TTC549 (cell line): ENCODE results near the gene DPYD.

Source experiments
- FAIRE-seq: peaks from 2 replicates; lab custom pipeline; 2012; peaks lifted over from hg19 to GRCh38; lab: Jason Lieb, UNC

The DPYD gene

DNA sequence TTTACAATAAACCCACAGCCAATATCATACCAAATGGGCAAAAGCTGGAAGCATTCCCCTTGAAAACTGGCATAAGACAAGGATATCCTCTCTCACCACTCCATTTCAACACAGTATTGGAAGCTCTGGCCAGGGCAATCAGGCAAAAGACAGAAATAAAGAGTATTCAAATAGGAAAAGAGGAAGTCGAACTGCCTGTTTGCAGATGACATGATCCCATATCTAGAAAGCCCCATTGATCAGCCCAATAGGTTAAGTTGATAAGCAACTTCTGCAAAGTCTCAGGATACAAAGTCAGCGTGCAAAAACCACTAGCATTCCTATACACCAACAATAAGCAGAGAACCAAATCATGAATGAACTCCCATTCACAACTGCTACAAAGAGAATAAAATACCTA is 235.5 kb downstream of the DPYD start:
- no peak for FAIRE-seq

DNA sequence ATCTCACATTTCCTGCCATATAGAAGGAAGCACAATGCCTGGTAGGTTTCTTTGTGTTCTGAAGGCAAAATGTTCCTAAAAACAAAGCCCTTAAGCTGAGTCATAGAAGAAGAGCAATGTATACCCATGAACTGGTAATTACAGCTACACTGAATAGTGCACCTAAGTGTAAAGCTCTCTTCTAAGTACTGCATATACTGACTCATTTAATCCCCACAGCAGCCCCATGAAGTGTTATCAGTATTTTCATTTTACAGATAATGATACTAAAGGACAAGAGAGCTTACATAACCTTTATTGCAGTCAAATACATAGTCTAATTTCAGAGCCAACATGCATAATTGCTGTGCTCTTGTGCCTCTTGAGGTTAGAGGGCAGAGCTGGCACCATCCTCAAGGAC is 239.9 kb downstream of the DPYD start:
- FAIRE-seq: no peak

DNA sequence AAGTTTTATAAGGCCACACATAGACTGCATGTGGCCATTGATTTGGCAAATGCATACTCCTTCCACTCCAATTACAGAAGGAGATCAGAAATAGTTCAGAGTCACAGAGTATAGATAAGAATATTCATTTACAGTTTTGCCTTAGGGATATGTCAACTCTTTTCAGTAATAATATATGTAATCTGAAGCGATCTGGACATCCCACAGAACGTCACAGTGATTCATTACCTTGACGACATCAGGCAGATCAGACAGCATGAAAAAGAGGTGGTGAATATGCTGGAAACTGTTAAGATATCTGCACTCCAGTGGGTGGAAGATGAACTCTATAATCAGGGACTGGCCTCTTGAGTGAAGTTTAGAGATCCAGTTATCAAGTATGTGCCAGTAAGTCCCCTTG is 240.4 kb downstream of the DPYD start:
- FAIRE-seq: no peak

DNA sequence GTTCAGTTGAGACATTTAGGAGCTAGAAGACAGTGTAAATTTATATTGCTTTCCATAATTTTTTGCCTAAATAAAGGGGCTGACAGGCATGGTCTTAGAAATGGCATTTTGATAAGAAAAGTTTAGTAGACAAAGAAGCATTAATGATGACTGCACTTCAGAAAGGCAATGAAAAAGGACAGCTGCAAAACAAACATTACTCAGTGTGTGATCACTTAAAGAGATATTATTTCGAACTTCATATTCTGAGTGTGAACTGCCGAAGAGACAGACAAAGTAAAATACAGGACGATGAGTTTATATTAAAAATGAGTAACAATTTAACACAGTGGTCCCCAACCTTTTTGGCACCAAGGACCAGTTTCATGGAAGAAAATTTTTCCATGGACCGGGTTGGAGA is 243.1 kb downstream of the DPYD start:
- FAIRE-seq: no peak

DNA sequence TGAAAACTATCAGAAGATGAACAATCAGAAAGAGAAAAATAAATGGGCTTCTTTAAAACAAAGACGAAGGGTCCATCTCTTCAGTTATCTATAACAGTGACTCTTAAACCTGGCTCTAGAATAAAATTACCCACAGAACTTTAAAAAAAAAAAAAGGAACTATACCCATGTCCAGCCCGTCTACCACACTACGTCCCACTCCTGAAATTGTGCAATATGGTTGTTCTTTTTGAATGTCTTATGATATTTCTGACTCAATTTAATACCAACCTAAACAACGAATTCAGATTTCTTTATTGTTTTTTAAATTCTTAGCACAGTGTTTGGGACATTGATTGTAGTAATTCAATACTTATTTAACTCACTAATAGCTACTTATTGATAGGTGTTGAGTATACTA is 246.3 kb downstream of the DPYD start:
- no peak for FAIRE-seq

DNA sequence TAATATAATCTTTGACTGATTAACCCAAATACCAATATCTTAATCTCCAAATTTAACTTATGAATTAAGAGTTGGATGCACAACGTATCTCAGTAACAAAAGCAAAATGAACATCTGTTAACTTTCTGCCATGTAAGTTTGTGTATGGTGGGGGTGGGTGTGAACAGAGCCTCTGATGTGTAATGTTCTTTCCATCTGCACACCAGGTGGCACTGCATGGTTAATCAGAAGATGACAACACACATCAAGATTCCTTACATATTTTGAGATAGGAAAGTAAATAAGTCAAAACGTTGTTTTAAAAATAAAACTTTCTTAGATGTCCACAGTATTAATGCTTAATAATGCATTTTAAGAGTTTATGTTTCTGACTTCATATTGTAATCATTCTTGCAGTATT is 251.9 kb downstream of the DPYD start:
- FAIRE-seq: no peak

DNA sequence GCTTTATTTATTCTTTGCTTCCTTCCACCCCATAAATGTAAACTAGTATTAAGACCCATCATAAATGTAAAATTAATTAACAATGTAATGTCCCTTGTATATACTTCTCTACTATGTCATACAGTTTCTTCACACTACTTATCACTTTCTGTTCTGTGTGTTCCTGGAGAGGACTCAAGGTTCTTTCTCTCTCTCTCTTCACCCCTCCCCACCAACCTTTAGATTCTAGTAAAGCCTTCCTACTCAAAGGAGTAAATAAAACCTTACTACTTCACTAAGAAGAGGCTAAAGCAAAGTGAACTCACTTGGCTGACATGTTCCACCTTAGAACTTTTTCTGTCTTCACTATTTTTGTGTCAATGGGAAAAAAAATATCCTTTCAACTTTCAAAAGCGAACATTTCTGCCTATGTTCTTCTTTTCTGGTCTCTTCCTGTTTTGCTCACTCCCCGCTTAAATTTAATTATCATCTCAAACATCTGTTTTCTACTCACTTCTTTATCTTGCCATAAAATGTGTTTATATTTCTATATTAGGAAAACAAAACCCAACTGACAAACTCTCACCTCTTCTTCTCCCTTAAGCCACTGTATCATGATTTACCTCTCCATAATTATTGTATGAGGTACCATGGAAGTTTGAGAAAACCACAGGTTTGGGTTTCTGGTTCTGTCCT is 260.3 kb downstream of the DPYD start:
- no peak for FAIRE-seq

DNA sequence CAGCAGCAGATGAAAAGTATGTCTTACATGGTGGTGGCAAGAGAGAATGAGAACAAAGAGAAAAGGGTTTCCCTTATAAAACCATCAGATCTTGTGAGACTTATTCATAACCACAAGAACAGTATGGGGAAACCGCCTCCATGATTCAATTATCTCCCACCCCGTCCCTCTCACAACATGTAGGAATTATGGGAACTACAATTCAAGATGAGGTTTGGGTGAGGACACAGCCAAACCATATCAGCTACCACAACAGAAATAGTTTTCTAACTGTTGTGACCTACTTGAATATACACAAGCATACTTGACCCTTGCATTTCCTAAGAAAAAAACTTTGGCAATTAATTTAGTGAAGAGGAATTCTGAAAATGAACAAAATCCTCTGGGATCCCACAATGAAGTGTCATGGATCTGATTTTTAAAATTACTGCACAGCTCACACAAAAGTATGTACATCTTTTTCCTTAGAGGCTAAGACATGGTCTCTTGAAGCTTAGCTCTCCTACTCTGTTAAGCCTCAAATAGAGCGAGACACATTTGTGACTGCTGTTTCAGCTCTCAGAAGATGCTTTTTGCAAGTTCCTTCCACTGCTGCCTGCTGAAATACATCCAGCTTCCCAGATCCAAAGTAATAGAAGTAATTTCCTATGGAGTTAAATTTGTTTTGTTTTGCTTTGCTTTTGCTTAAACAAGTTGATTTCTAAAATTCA is 265.8 kb downstream of the DPYD start:
- FAIRE-seq: no peak

DNA sequence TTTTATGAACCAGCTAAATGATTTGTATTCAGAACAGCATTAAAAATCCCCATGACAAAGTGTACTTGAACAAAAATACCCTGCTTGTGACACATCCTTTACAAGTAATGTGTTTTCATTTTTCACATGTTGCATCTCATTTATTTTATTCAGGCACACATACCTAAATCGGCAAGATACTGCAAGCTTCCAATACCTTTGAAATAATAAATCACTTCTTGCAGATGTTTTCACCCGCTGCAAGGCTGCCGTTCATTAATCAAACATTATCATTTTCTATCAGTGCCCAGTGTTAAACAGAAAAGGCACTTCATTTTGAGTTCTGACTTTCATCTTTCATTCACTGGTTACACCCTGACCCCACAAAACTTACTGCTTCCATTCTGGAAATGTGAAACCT is 269.6 kb downstream of the DPYD start:
- no peak for FAIRE-seq

DNA sequence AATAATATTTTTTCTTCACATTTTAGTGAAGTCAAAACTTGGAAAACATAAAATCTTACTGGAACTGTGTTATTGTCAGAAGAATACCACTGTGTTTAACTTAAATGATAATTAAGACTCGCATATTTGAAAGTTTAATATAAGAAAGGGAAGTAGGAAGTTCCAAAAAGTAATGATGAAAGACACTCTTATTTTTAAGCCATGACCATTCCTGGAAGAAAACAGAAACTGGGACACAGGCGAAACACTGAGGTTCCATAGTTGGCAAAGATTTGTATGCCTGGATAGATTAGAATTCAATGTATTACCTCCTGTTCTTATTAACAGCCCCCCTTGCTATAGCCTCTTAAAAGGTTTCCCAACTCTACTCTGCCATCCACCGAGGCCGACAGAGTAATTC is 271.2 kb downstream of the DPYD start:
- no peak for FAIRE-seq

DNA sequence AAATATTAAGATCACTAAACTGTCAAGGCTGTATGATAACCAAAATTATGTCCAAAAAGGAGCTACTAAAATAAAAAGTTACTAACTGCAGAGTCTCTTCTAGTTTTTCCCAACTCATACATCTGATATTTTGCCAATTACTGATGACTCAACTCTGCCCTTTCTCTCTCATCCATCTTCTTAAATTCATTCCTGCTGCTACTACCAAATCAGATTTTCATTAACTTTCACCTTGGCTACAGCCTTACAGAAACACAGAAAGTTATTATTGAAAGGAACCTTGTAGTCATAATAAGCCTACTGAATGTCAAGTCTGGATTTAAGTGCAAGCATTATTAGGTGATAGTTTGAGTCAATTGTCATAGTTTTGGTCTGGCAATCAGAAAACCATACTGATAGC is 273.1 kb downstream of the DPYD start:
- FAIRE-seq: no peak

DNA sequence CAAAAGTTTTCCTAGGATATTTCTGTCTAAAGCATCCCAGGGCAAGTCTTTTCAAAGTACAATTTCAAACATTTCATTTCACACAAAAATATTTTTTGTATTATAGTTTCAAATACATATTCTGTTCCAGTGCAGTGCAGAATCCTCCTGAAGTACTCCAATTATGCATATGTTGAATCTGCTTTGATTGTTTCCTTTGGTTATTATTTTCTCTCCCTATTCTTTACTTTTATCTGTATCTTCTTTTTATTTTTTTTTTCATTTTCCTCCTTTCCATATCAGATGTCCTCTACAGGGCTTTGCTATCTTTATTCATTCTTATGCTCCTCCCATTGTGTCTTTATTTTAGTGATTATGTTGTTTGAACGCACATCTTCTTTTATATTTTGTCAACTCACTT is 274.8 kb downstream of the DPYD start:
- no peak for FAIRE-seq

DNA sequence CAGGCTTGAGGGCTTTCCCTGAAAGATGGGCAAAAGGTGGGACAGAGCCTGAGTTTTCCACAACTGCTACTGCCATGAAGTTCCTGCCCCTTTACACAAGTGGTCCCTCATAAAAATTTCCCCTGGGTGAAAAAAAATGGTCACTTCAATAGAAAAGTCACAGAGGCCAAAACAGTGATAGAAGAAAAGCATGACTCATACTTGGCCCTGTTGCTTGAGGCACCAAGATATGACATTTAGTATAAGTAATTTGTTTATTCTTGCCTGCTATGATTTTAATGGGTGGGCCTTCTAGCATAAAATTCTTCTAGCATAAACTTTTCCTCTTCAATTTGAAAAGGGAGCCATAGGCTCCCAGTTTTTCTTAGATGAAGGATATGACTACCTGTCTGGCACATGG is 280.2 kb downstream of the DPYD start:
- no peak for FAIRE-seq

DNA sequence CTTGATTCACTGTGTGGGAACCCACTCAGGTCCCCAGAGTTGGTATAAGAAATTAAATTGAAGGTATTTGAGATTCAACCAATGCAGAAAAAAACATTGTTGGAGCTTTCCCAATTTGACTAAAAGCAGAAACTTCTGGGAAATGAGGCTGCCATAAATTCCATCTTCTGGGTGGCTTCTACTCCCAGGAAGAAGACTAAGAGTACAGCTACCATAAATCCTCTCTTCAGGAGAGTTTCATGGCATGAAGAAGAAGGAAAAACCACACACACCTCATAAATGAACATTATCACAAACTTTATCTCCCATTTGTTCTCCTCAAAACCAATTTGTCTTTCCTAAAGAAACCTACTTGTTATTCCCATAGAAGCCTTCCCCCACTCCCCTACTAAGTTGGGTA is 283.9 kb downstream of the DPYD start:
- no peak for FAIRE-seq

DNA sequence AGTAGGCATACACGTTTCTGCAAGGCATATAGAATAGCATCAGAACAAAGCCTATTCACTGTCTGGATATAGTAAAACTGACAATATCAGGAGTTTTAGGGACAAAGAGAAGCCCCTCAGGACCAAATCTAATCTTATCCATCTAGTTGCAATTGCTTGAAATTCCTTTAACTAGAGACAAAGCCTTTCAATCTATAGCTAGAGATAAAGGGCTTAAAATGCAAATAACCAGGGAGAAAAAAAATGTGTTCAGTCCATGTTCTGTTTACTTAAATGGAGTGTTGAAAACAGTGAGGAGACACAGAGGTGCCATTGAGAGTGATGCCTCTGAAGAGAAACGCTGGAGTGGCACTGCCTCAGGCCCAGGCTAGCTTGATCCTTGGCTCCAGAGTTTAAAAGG is 286.1 kb downstream of the DPYD start:
- no peak for FAIRE-seq

DNA sequence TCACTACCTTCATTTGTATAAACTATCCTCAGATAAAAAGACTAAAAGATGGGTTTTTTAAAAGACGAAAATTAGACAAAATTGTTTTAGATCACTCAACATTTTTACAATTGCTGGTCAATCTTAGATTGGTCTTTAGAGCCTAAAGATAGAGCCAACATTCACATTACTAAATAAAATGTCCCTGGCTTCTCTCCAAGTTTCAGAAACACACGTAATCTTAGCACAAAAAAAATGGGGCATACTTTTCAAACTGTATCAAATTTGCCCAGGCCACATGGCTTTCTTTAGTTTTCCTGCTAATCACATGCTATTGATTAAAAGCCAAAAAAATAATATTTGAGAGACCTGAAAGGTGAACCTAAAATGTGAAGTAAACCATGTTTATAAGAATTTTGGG is 288.1 kb downstream of the DPYD start:
- no peak for FAIRE-seq

DNA sequence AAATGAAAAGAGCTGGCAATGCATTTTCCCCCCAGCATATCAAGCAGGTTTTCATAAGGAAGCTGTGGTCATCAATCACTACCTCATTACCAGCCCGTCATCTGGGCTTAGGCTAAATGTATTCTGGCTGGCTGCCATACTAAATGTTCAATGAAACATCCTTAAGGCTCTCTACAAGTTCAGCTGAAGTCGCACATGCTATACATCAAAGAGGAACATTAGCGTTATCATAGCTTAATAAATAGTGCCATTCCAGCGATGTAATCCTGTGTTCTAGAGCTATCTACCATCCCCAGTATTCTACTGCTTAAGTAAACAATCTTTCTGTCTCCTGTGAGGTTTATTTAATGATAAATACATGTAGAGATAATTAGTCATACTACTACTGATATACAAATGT is 288.8 kb downstream of the DPYD start:
- FAIRE-seq: no peak

DNA sequence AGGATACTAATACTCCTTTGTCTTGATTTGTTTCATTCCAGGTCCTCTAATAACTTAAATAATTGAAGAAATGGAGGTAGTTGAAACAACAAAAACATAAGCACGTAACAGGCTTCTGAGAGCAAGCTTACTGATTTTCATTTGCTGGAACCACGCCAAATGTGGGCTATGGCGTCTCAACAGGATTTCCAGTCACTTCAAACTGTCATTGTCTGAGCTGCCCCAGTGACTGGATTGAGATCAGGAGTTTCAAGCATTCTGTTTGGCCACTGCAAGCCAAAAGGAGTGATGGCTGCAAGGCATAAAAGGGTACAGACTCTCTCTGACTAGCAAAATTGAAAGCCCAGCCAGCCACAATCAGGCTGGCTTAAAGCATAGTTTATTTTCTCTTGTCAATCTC is 289.9 kb downstream of the DPYD start:
- FAIRE-seq: no peak

DNA sequence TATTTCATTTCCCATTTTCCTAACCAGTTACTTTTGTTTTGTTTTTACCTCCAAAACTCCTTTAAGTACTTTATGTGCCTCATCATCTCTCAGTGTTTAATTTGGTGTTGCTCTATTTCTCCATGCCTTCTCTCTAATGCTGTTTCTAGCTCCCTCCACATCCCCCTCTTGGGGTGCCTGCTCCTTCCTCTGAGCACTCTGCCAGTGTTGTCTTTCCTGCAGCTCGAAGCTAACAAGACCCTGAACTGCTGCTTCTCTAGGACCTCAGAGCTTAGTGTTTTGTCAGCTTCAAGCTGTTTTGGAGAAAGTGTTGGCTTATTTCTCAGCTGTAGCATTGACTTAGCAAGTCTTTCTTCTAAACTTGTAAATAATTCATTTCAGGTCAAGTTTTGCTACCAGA is 290.6 kb downstream of the DPYD start:
- no peak for FAIRE-seq

DNA sequence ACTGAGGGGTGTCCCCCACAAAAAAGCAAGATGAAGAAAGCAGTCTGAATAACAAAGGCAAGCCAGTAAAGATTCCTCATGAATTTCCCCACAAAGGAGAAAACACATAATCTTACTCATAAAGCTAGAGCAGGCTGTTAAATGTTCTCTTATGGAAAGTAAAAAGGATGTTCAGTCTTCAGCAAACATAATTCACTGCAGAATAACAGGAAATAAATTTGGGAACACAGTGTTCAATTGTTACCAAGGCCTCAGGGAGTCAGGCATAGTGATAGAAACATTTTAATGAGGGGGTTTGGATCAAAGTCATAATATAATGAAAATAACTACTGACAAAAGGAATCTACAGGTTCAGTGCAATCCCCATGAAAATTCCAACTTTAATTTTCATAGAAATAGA is 297.6 kb downstream of the DPYD start:
- no peak for FAIRE-seq

DNA sequence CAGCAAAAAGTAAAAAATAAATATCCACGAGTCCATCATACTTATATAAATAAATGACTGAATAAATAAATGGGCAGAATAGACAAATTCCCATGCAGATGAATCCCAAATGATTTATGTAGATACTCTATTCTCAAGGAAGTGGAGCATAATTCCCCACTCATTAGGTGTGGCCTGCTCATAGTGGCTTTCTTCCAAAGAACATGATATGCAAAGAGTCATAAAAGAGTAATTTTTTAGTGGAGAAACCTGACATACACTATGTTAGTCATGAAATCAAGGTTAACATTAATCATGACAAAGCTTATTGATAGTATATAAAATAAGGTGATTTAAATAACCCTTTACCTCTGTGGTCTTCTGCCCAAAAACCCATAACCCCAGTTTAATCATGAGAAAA is 298.9 kb downstream of the DPYD start:
- FAIRE-seq: no peak

DNA sequence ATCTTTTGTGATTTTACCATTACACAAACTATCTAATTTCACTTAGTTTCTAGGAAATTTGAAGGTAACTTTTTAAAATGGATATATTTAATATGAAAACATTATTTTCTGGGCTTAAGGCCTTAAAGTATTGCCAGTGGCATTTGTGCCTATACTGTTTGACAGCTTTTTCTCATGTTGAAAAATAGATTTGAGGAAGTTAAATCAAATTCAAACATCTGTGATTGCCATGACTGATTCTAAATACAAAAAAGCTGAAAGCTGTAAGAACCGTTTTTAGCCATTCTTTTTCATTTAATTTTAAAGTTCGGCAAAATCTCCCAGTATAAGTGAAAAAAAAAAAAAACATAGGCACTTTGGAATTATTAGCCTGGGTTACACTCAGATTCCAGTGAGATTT is 301.1 kb downstream of the DPYD start:
- FAIRE-seq: no peak

DNA sequence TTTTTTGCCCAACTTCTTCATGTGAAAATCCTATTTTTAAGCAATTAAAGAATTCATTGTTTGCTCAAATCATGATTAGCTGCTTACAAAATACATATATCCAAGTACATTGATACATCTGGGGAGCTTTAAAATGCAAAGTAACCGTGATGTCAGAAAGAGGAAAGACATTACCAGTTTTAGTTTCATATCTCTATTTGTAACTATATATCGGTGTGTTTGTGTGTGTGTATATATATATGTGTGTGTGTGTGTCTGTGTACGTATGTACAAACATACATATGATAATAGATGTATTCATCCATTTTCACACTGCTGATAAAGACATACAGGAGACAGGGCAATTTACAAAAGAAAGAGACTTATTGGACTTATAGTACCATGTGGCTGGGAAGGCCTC is 310.1 kb downstream of the DPYD start:
- FAIRE-seq: no peak

DNA sequence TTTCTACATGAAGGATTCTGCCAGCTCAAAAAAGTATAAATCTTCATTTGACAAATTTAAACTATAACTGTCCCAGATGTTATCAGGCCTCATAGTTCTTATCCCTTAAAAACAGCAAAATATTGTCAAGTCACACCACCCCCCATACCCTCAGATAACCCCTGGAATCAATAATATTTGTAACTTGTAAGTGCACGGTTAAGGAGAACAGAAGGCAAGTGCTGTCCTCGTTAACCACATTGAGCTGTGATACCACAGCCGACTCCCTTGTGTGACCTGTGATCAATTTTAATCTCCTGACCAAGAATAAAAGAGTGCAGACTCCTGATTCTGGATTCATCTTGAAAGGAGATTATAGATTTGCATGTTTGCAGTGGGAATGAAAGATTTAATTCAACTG is 310.7 kb downstream of the DPYD start:
- FAIRE-seq: no peak

DNA sequence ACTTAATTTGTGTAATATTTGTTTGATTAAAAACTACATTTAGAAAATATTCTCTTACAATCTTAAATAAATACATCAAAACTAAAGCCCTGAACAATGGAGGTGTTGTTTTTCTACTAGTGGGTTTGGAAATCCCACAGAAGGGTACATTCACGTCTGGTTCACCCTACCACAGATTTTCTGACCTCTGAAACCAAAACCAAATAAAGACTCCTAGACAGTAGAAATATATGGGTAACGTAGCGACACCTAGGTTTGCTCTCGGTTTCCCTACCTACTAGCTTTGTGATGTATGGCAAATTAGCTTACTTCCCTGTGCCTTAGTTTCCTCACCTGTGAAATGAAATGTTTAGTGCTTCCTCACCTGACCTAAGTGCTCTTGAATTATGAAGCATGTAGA is 312.6 kb downstream of the DPYD start:
- FAIRE-seq: no peak
